OCI-LY7 (cell line): ENCODE data around the gene ALLC.

Experiments
- EZH2phosphoT487 ChIP-seq: fragments of 200-600 bp; sonication (generic); IDR thresholded peaks from 2 replicates; pipeline ENCODE4 v1.6.1; 2018; ENCODE audit warnings: low read depth, borderline replicate concordance, mild to moderate bottlenecking, mixed run types, antibody characterized with exemption, low read length, moderate library complexity, mixed read lengths
- TF ChIP-seq, protein P1 (sequence below): fragments of 200-600 bp; sonication (generic); conservative IDR thresholded peaks from 2 replicates; pipeline ENCODE4 v1.5.1; 2014; ENCODE audit warnings: mild to moderate bottlenecking, antibody characterized with exemption, low read length, moderate library complexity, mixed read lengths

DNA sequence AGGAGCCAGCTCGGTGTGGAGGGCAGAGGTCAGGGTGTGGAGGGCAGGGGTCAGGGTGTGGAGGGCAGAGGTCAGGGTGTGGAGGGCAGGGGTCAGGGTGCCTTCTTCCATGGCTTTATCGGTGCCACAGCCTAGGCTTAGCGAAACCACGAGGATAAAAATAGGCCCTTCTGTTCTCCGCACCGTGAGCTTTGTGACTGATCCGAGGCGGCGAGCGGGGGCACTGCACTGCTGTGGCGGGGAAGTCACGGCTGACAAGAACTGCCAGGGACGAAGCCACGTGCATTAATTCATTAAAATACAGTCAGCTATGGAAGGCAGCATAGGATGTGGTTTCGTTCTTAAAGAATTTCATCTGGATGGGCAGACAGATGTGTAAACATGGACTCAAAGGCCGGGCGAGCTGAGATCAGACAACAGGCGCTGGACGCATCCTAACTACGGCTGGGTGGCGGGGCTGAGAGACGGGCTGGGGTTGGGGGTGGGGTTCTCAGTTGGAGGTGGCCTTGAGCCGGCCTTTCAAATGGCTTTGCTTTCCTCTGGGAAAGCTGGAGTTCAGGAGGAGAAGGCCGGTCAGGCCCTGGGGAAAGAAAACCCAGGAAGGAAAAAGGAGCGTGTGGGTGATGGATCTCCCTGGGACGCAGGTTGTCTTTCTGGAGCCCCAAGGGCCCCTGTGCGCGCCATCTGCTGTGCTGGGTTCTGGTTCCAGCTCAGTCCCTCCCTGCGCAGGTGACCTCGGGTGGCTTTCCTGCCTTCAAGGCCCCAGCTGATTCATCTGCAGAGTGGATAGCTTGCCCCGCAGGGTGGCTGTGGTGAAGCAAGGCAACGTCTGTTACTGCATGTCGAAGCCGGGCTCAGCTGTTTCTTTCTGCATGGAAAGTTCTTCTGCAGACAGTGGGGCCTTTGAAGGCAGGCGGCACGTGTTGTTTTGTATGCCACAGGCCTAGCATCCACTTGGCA, 958 bp upstream of the ALLC start:
- TF ChIP-seq, protein P1, sequence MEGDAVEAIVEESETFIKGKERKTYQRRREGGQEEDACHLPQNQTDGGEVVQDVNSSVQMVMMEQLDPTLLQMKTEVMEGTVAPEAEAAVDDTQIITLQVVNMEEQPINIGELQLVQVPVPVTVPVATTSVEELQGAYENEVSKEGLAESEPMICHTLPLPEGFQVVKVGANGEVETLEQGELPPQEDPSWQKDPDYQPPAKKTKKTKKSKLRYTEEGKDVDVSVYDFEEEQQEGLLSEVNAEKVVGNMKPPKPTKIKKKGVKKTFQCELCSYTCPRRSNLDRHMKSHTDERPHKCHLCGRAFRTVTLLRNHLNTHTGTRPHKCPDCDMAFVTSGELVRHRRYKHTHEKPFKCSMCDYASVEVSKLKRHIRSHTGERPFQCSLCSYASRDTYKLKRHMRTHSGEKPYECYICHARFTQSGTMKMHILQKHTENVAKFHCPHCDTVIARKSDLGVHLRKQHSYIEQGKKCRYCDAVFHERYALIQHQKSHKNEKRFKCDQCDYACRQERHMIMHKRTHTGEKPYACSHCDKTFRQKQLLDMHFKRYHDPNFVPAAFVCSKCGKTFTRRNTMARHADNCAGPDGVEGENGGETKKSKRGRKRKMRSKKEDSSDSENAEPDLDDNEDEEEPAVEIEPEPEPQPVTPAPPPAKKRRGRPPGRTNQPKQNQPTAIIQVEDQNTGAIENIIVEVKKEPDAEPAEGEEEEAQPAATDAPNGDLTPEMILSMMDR, result no peak
- no peak for TF ChIP-seq EZH2phosphoT487
